ENCODE data around the gene GSN.
A peak's percentile ranks its signal among the peaks of the same experiment; 100 is the strongest.

The GSN gene

DNA sequence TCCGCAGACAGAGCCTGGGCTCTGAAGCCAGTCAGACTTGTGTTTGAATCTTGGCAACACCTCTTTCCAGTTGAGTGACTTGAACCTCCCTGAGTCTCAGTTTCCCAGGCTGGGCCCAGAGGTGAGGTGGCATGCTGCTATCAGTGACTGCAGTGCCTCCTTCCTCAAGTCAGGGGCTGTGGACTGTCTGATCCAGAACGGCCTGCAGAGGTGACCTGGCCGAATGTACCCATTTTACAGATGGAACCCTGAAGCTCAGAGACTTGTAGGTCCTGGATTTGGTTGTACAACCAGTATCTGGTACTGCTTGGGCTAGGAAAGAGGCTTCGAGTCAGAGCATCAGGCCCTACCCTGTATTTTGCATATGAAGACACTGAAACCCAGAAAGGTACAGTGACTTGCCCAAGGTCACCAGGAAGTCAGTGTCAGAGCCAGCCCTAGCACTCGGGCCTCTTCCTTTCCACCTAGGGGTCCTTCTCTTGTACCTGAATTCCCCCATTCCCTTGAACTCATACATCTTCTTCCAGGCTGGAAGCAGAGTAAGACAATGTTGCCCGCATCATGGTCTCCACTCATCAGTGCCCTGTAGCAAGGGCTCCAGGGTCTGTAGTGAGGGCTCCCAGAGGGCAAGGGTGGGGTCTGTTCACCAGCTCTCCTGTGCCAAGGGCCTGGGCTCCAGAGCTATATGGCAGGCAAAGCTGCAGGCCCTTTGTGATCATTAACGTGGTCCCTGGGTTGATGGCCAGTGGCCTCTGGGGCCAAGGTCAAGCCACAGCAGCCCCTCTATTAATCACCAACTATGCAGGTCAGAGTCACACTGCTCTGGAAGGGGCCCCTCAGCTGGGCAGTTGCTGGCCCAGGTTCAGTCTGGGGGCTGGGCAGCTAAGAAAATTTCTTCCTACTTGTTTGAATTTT is 28.5 kb downstream of the GSN start:
- no peaks in the 10 kb centered on the region for H3K36me3 ChIP-seq
- H3K4me1 ChIP-seq = no peaks in the 10 kb centered on the region
- no peak for DNase-seq
- TF ChIP-seq, protein P1, sequence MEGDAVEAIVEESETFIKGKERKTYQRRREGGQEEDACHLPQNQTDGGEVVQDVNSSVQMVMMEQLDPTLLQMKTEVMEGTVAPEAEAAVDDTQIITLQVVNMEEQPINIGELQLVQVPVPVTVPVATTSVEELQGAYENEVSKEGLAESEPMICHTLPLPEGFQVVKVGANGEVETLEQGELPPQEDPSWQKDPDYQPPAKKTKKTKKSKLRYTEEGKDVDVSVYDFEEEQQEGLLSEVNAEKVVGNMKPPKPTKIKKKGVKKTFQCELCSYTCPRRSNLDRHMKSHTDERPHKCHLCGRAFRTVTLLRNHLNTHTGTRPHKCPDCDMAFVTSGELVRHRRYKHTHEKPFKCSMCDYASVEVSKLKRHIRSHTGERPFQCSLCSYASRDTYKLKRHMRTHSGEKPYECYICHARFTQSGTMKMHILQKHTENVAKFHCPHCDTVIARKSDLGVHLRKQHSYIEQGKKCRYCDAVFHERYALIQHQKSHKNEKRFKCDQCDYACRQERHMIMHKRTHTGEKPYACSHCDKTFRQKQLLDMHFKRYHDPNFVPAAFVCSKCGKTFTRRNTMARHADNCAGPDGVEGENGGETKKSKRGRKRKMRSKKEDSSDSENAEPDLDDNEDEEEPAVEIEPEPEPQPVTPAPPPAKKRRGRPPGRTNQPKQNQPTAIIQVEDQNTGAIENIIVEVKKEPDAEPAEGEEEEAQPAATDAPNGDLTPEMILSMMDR (IDR thresholded peaks at IDR 0.05; ENCODE audit: low read depth, low read length) = no peak
- H3K9me3 ChIP-seq = no peaks in the 10 kb centered on the region
- no peak overlapping the region for H3K4me3 ChIP-seq (ENCODE audit: low read depth, low read length)
- peaks cover 13% of the 10 kb centered on the region for H3K27me3 ChIP-seq

DNA sequence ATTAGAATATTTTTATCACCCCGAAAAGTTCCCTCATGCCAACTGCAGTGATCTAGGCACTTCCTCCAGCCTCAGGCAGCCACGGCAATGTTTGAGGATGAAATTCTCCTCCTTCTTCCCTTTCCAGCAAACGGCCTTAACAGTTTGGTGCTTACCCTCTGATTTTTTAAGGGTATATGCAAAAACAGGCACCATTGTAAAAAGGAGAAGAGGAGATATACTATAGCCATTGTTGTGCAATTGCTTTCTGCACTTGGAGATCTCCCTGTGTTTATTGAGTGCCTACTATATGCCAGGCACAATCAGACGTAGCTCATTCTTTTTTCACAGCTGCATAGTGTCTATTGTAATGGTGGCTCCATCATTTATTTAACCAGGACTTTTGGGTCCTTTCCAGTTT is 29.4 kb downstream of the GSN start:
- Histone ChIP-seq H3K9me3 (no peaks in the 10 kb centered on the region), H3K27me3 (peaks cover 13% of the 10 kb centered on the region), H3K36me3 (no peaks in the 10 kb centered on the region), H3K4me3 (ENCODE audit: low read depth, low read length) (no peak overlapping the region), H3K4me1 (no peaks in the 10 kb centered on the region)
- DNase-seq = no peak
- TF ChIP-seq, protein P1 (IDR thresholded peaks at IDR 0.05; ENCODE audit: low read depth, low read length) = no peak

DNA sequence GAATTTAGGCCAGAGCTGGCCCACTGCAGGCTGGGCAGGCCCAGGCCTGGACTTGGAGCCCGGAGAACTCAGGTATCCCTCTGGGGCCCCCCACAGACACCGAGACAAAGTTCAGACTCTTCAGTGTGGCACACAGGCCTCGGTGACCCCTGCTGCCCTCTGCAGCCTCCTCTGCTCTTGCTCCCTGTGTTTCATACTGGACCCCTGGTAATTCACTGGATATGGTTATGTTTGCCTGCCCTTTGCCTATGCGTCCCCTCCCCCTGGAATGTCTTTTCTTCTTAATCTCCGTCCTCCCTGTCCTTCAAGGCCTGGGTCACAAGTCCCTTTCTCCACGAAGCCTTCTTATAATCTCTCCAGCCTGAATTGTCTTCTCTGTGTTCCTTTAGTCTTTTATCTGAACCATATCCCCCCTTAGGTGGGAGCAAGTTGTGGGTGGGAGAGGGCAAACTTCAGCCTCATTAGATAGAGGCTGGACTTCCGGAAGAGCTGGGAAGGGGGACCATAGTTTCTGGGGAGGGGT is 30.1 kb downstream of the GSN start:
- H3K4me3 ChIP-seq (ENCODE audit: low read depth, low read length) = no peak overlapping the region
- no peak for DNase-seq
- peaks cover 13% of the 10 kb centered on the region for H3K27me3 ChIP-seq
- TF ChIP-seq, protein P1 (IDR thresholded peaks at IDR 0.05; ENCODE audit: low read depth, low read length) = no peak
- no peaks in the 10 kb centered on the region for H3K36me3 ChIP-seq
- H3K9me3 ChIP-seq = no peaks in the 10 kb centered on the region
- no peaks in the 10 kb centered on the region for H3K4me1 ChIP-seq

DNA sequence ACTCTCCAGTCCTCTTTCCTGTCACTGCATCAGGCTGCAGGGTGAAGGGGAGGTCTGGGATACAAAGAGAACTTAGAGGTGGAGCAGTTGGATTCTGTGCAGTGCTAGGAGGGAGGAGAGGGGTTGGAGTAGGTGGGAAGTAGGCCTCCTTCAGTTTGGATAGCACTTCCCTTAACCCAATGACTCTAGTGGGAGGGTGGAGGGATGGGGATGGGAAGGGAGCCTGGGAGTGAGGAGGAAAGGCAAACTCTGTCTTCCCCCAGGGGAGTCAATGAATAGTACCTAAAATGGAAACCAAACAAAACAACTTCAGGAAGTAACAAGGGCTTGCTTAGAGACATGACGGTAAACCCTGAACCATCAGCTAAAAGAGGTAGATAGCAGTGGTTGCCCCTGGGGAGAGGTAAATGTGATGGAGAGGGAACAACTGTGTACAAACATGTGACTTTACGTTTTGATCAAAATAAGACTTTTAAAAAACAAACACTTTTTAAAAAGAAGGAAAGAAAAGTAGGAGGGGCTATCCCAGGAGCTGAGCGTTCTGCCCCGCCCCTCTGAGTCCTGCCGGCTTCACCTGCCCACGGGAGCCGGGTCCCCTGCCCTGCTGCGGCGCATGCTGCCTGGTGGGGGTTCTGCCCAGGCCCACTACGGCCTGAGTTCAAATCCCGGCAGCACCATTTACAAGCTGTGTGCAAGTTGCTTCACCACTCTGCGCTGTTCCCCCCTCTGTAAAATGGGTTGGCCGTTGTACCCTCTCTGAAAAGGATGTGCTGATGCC is 30.9 kb downstream of the GSN start:
- H3K4me1 ChIP-seq = no peaks in the 10 kb centered on the region
- H3K36me3 ChIP-seq = no peaks in the 10 kb centered on the region
- H3K4me3 ChIP-seq (ENCODE audit: low read depth, low read length) = no peak overlapping the region
- peaks cover 13% of the 10 kb centered on the region for H3K27me3 ChIP-seq
- TF ChIP-seq, protein P1 (IDR thresholded peaks at IDR 0.05; ENCODE audit: low read depth, low read length) = no peak
- no peak for DNase-seq
- H3K9me3 ChIP-seq = no peaks in the 10 kb centered on the region

DNA sequence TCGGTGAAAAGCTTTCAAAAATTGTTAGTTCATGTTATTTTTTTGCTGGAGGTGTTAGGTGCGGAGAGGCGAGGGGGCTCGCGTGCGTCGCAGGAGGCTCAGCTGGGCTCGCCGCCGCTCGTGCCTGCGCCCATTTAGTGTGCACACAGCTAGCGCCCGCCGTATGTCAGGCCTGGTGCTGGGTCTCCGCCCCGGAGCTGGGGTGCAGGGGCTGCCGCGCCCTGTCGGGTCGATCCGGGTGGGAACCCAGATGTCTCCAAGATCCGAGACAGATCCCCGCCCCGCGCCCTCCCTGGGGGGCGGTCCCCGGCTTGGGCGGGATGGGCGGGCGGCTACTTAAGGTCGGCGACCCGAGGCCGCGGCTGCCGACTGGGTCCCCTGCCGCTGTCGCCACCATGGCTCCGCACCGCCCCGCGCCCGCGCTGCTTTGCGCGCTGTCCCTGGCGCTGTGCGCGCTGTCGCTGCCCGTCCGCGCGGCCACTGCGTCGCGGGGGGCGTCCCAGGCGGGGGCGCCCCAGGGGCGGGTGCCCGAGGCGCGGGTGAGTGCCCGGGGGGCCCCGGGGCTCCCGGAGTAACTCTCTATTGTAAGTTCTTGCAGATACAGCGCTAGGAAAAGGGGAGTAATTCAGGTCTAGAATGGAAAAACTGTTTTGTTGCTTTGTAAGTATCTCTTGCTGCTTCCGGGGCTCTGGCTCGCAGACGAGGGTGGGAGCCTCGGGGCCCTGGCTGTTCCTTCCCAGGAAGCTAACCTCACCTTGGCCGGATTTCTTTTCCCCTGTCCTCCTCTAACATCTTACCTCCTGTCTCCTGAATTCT is 31.7 kb downstream of the GSN start:
- H3K4me3 ChIP-seq (ENCODE audit: low read depth, low read length) = peak overlapping the region; percentile 41
- DNase-seq = no peak
- no peaks in the 10 kb centered on the region for H3K9me3 ChIP-seq
- peaks cover 13% of the 10 kb centered on the region for H3K27me3 ChIP-seq
- no peaks in the 10 kb centered on the region for H3K36me3 ChIP-seq
- no peaks in the 10 kb centered on the region for H3K4me1 ChIP-seq
- TF ChIP-seq, protein P1 (IDR thresholded peaks at IDR 0.05; ENCODE audit: low read depth, low read length) = no peak
